Measurements from ENCODE around the gene SERPINA12. TPM values are rescaled to one million over a fixed set of nuclear protein-coding genes. Genes with fewer than 3 reads are reported as not detected.

SERPINA12 gene
- total and polyA plus RNA-seq, 2 of the 13 experiments (the other 11 are each of a cell fraction or from before 2014, with no cell fraction given), result 0.08 TPM; not detected in 1

- TF ChIP-seq THAP9 (CRISPR knock-in tag; IDR thresholded peaks at IDR 0.05; ENCODE audit: borderline replicate concordance) (no peak), HES4 (CRISPR knock-in tag; IDR thresholded peaks at IDR 0.05; ENCODE audit: borderline replicate concordance) (no peak; the same call in 1 of the 2 replicates), FOXA1 (IDR thresholded peaks at IDR 0.05) (no peak), FOXA1 (CRISPR knock-in tag; IDR thresholded peaks at IDR 0.05) (0 out of 2 replicates have a peak, but pooled peaks have one; percentile 41), PAXIP1 (CRISPR knock-in tag; conservative IDR thresholded peaks at IDR 0.05) (peak; percentile 84), ZBTB8A (CRISPR knock-in tag; IDR thresholded peaks at IDR 0.05; ENCODE audit: borderline replicate concordance, low read depth) (no peak), BRD4 (CRISPR knock-in tag; IDR thresholded peaks at IDR 0.05) (no peak), PAWR (CRISPR knock-in tag; IDR thresholded peaks at IDR 0.05; ENCODE audit: borderline replicate concordance) (no peak), GTF2F1 (IDR thresholded peaks at IDR 0.05; ENCODE audit: low read length) (no peak), MAFF (IDR thresholded peaks at IDR 0.05; ENCODE audit: low read depth, low read length) (no peak), ZNF20 (CRISPR knock-in tag; IDR thresholded peaks at IDR 0.05) (no peak), ZSCAN9 (CRISPR knock-in tag; IDR thresholded peaks at IDR 0.05; ENCODE audit: borderline replicate concordance) (no peak), JDP2 (CRISPR knock-in tag; IDR thresholded peaks at IDR 0.05; ENCODE audit: borderline replicate concordance) (no peak), ZNF766 (CRISPR knock-in tag; IDR thresholded peaks at IDR 0.05; ENCODE audit: borderline replicate concordance) (no peak), ZNF597 (CRISPR knock-in tag; IDR thresholded peaks at IDR 0.05) (no peak), RERE (CRISPR knock-in tag; IDR thresholded peaks at IDR 0.05; ENCODE audit: low read depth) (no peak)
Measured at GRCh38 chr14:94548131-94548998, 39.1 kb upstream of the SERPINA12 start (continued).

Data from HepG2 (cell line).